HepG2 (cell line): ENCODE measurements around the gene ARHGEF40. TPM values are rescaled to one million over a fixed set of nuclear protein-coding genes. Genes with fewer than 3 reads are reported as not detected.

Experiments
- ATAC-seq: fragments of 200-7000 bp; cut with Tn5 transposase; 3 replicates; pipeline ENCODE4 v1.9.1; 2020; ENCODE audit warnings: mild to moderate bottlenecking, moderate library complexity
- BruUV-seq: library from RNA; stranded (reverse); fragments of 400-500 nt; replicated peaks from 2 replicates; lab custom pipeline; 2021; lab: Mats Ljungman, UMichigan
- CTCF ChIA-PET: fragments of 300-600 bp; formaldehyde crosslinking; extraction: SDS; loops from one replicate; lab custom pipeline; 2021; ENCODE audit warnings: low total read pairs, inconsistent platforms, low intra/inter-chr PET ratio; lab: Yijun Ruan, JAX
- POLR2A ChIA-PET: fragments of 350-600 bp; sonication (Branson Sonifier 250); formaldehyde crosslinking; loops from one replicate; lab custom pipeline; 2020; ENCODE audit warnings: antibody characterized with exemption, inconsistent platforms; lab: Yijun Ruan, JAX
- DNase-seq: peaks from one replicate; pipeline ENCODE4 v3.0.0-alpha.2; 2015; ENCODE audit warnings: low spot score
- FAIRE-seq: peaks from 3 replicates; lab custom pipeline; 2011; peaks lifted over from hg19 to GRCh38; lab: Jason Lieb, UNC
- H2AFZ ChIP-seq: one replicate; pipeline ENCODE4 v1.6.1; 2011; ENCODE audit warnings: low read length, inconsistent platforms
- H3K27ac ChIP-seq: fragments of 300-600 bp; 3 replicates; pipeline ENCODE4 v1.8.0; 2011; ENCODE audit warnings: mixed run types, mild to moderate bottlenecking, mixed read lengths, low read length, inconsistent platforms; ENCODE audit not compliant: insufficient read depth; ENCODE audit errors: extremely low read length
- H3K27me3 ChIP-seq, 2 experiments: fragments of 200-600 bp in 1 of 2; 2 replicates in 1 of 2; 3 replicates in 1 of 2; pipeline versions ENCODE4 v1.6.0 to v1.8.0; 2011; ENCODE audit warnings: low read length in 2 of 2, mild to moderate bottlenecking in 2 of 2, moderate library complexity in 2 of 2, inconsistent platforms in 1 of 2; ENCODE audit not compliant: insufficient read depth in 2 of 2, control insufficient read depth in 1 of 2
- H3K36me3 ChIP-seq, 2 experiments: fragments of 200-600 bp in 1 of 2; replicated peaks in 1 of 2; 2 replicates in 1 of 2; 3 replicates in 1 of 2; pipeline versions ENCODE4 v1.5.1 to v1.8.0; 2011; ENCODE audit warnings: low read length in 2 of 2, inconsistent platforms in 1 of 2; ENCODE audit not compliant: insufficient read depth in 2 of 2, control insufficient read depth in 1 of 2
- H3K4me1 ChIP-seq: 2 replicates; pipeline ENCODE4 v1.5.1; 2012; ENCODE audit warnings: low read length, inconsistent platforms; ENCODE audit not compliant: insufficient read depth
- H3K4me2 ChIP-seq: 2 replicates; pipeline ENCODE4 v1.6.0; 2011; ENCODE audit warnings: low read depth, low read length, inconsistent platforms
- H3K4me3 ChIP-seq, 3 experiments: fragments of 200-600 bp in 1 of 3; sonication (generic), shearing (Covaris generic) in 1 of 3; replicated peaks in 1 of 3; 2 replicates each; pipeline ENCODE4 v1.5.1; 2011 to 2016; ENCODE audit warnings: low read length in 3 of 3, inconsistent platforms in 2 of 3, low read depth in 2 of 3, mild to moderate bottlenecking in 2 of 3, control low read depth in 1 of 3, mixed read lengths in 1 of 3; ENCODE audit not compliant: insufficient read depth in 1 of 3
- H3K79me2 ChIP-seq: one replicate; pipeline ENCODE4 v1.6.1; 2011; ENCODE audit warnings: low read length, inconsistent platforms; ENCODE audit not compliant: insufficient read depth
- H3K9ac ChIP-seq: 2 replicates; pipeline ENCODE4 v1.6.0; 2011; ENCODE audit warnings: mild to moderate bottlenecking, low read depth, low read length, inconsistent platforms; ENCODE audit not compliant: insufficient read depth
- H3K9me3 ChIP-seq: 2 replicates; pipeline ENCODE4 v1.5.1; 2012; ENCODE audit warnings: mild to moderate bottlenecking, low read length
- H4K20me1 ChIP-seq: 2 replicates; pipeline ENCODE4 v1.6.0; 2011; ENCODE audit warnings: inconsistent platforms, mild to moderate bottlenecking, low read length, moderate library complexity; ENCODE audit not compliant: insufficient read depth
- CBX2 ChIP-seq, 2 experiments: fragments of 200-600 bp in 1 of 2; sonication (generic); formaldehyde crosslinking in 1 of 2; IDR thresholded peaks; 2 replicates each; pipeline versions ENCODE4 v1.7.0 to v1.8.1; 2018 to 2022; ENCODE audit warnings: low read depth in 2 of 2, low read length in 1 of 2, mild to moderate bottlenecking in 1 of 2, missing genetic modification reagents in 1 of 2
- CHD2 ChIP-seq: IDR thresholded peaks from 2 replicates; pipeline ENCODE4 v1.6.1; 2011; ENCODE audit warnings: low read depth, low read length, improper control_type of control experiment
- FOXO1 ChIP-seq: sonication (generic); formaldehyde crosslinking; IDR thresholded peaks from 2 replicates; pipeline ENCODE4 v1.4.0; 2020; ENCODE audit warnings: missing genetic modification reagents
- KAT8 ChIP-seq: IDR thresholded peaks from 2 replicates; pipeline ENCODE4 v1.6.1; 2016; ENCODE audit warnings: missing genetic modification reagents, missing compliant biosample characterization
- KDM5B ChIP-seq: sonication (generic); formaldehyde crosslinking; IDR thresholded peaks from 2 replicates; pipeline ENCODE4 v1.4.0; 2020; ENCODE audit warnings: missing genetic modification reagents, mild to moderate bottlenecking, borderline replicate concordance
- NBN ChIP-seq: fragments of 450-650 bp; conservative IDR thresholded peaks from 2 replicates; pipeline ENCODE4 v1.6.1; 2017
- NFKBIZ ChIP-seq: IDR thresholded peaks from 2 replicates; pipeline ENCODE4 v1.6.1; 2018; ENCODE audit warnings: missing genetic modification reagents, missing compliant biosample characterization
- NFYB ChIP-seq: sonication (generic); formaldehyde crosslinking; IDR thresholded peaks from 2 replicates; pipeline ENCODE4 v1.4.0; 2020; ENCODE audit warnings: missing genetic modification reagents
- U2AF1 ChIP-seq: fragments of 200-400 bp; formaldehyde crosslinking; optimal IDR thresholded peaks from 2 replicates; pipeline ENCODE3; 2017; ENCODE audit warnings: mild to moderate bottlenecking, low read depth, low read length
- XBP1 ChIP-seq: sonication (generic); formaldehyde crosslinking; IDR thresholded peaks from 2 replicates; pipeline ENCODE4 v1.5.0; 2020; ENCODE audit warnings: missing genetic modification reagents
- ZFP36L1 ChIP-seq: sonication (generic); formaldehyde crosslinking; IDR thresholded peaks from 2 replicates; pipeline ENCODE4 v1.8.0; 2022; ENCODE audit warnings: mild to moderate bottlenecking, missing genetic modification reagents, moderate library complexity
- ZNF253 ChIP-seq: sonication (generic); formaldehyde crosslinking; IDR thresholded peaks from 2 replicates; pipeline ENCODE4 v1.8.0; 2022; ENCODE audit warnings: mild to moderate bottlenecking, missing genetic modification reagents, borderline replicate concordance
- ZNF441 ChIP-seq: sonication (generic); formaldehyde crosslinking; IDR thresholded peaks from 2 replicates; pipeline ENCODE4 v1.7.0; 2021; ENCODE audit warnings: missing genetic modification reagents, borderline replicate concordance
- ZNF574 ChIP-seq: sonication (generic); formaldehyde crosslinking; IDR thresholded peaks from 2 replicates; pipeline ENCODE4 v1.4.0; 2020; ENCODE audit warnings: missing genetic modification reagents
- ZNF615 ChIP-seq: sonication (generic); formaldehyde crosslinking; IDR thresholded peaks from 2 replicates; pipeline ENCODE4 v1.5.0; 2020; ENCODE audit warnings: mild to moderate bottlenecking, missing genetic modification reagents, borderline replicate concordance
- ZNF775 ChIP-seq: sonication (generic); formaldehyde crosslinking; IDR thresholded peaks from 2 replicates; pipeline ENCODE4 v1.4.0; 2020; ENCODE audit warnings: missing genetic modification reagents, mild to moderate bottlenecking, moderate library complexity, borderline replicate concordance
- ZNF782 ChIP-seq: sonication (generic); formaldehyde crosslinking; IDR thresholded peaks from 2 replicates; pipeline ENCODE4 v1.4.0; 2020; ENCODE audit warnings: missing genetic modification reagents, mild to moderate bottlenecking, borderline replicate concordance
- WGBS: methylation state at CpG from one replicate; pipeline ENCODE4 v1.1.6; 2017; ENCODE audit warnings: low lambda C conversion rate; 5-methylcytosine and 5-hydroxymethylcytosine counted together
- in situ Hi-C: cut with HindIII; loops from 2 replicates; pipeline ENCODE4 v1.10.0; 2017; ENCODE audit warnings: low pct_unique_long_range_greater_than_20kb; ENCODE audit not compliant: extremely low pct_ligation_motif_present
- intact Hi-C: fragments of 100-400 bp; cut with micrococcal nuclease; formaldehyde crosslinking; loops from one replicate; pipeline ENCODE4 v1.10.0; 2022; ENCODE audit not compliant: unreplicated experiment
- polyA plus RNA-seq, 8 experiments: library from polyadenylated mRNA; depleted of rRNA in 3 of 8; stranded (reverse) in 7 of 8; unstranded in 1 of 8; fragments of >200 nt; fragmentation: Illumina TruSeq in 4 of 8; extraction: Trizol in 4 of 8; gene quantifications; 2 replicates each; pipeline versions ENCODE4 v1.2.1 to v1.2.3, GENCODE V29; 2011 to 2016; ENCODE audit warnings: low read depth in 4 of 8, missing spikeins in 1 of 8, mixed read lengths in 1 of 8; ENCODE audit not compliant: insufficient read depth in 1 of 8
- total RNA-seq, 5 experiments: library from RNA; depleted of rRNA; stranded (reverse); fragments of >200 nt; fragmentation: Illumina TruSeq; extraction: Trizol; gene quantifications; 2 replicates each; pipeline ENCODE4 v1.2.3, GENCODE V29; 2016; ENCODE audit warnings: low read depth in 1 of 5
- TF ChIP-seq, protein P1 (sequence below): sonication (generic); formaldehyde crosslinking; IDR thresholded peaks from 2 replicates; pipeline ENCODE4 v1.4.0; 2020; ENCODE audit warnings: missing genetic modification reagents, borderline replicate concordance

The ARHGEF40 gene
- total and polyA plus RNA-seq, 2 of the 13 experiments (the other 11 are each of a cell fraction or from before 2014, with no cell fraction given) = 28.1 to 78.1 TPM

GRCh38 chr14:21023174-21023573 is 46.9 kb upstream of the ARHGEF40 start:
- no peaks in the 10 kb centered on the region for H4K20me1 ChIP-seq
- ATAC-seq (no peak), FAIRE-seq (no peak), DNase-seq (no peak)
- peak overlapping the region; percentile 83 for H3K27ac ChIP-seq
- peak overlapping the region in 1 of 3 experiments; percentile 94; a peak in 1 of 6 replicates for H3K4me3 ChIP-seq
- no peak overlapping the region for H3K9ac ChIP-seq
- intact Hi-C loops = no loop called here
- POLR2A ChIA-PET = interaction anchor here (1.8 to 3.0 kb wide), 6 partner anchors 8 to 48 kb away, joined by 6 to 26 read pairs (median 12); partner anchors contain the start of gene ARHGEF40
- peaks cover 27 to 36% of the 10 kb centered on the region in 2 experiments for H3K36me3 ChIP-seq
- no peaks in the 10 kb centered on the region; a peak in 1 of 5 replicates for H3K27me3 ChIP-seq
- CTCF ChIA-PET = no interaction called here
- H3K4me2 ChIP-seq = peak overlapping the region; percentile 92
- TF ChIP-seq XBP1 (CRISPR knock-in tag) (no peak), CBX2 (IDR thresholded peaks at IDR 0.05; ENCODE audit: low read depth, low read length) (no peak), CBX2 (CRISPR knock-in tag; IDR thresholded peaks at IDR 0.05; ENCODE audit: low read depth) (no peak), ZNF441 (no peak), NFKBIZ (CRISPR knock-in tag) (no peak), FOXO1 (CRISPR knock-in tag) (no peak), ZNF775 (no peak), KAT8 (CRISPR knock-in tag) (no peak), ZNF615 (CRISPR knock-in tag) (no peak), CHD2 (no peak), ZNF253 (CRISPR knock-in tag) (no peak), ZNF574 (no peak), NBN (no peak), U2AF1 (no peak), ZNF782 (CRISPR knock-in tag) (no peak), NFYB (CRISPR knock-in tag) (no peak), KDM5B (no peak; the same call in 1 of the 2 replicates), ZFP36L1 (CRISPR knock-in tag) (no peak)
- TF ChIP-seq, protein P1, sequence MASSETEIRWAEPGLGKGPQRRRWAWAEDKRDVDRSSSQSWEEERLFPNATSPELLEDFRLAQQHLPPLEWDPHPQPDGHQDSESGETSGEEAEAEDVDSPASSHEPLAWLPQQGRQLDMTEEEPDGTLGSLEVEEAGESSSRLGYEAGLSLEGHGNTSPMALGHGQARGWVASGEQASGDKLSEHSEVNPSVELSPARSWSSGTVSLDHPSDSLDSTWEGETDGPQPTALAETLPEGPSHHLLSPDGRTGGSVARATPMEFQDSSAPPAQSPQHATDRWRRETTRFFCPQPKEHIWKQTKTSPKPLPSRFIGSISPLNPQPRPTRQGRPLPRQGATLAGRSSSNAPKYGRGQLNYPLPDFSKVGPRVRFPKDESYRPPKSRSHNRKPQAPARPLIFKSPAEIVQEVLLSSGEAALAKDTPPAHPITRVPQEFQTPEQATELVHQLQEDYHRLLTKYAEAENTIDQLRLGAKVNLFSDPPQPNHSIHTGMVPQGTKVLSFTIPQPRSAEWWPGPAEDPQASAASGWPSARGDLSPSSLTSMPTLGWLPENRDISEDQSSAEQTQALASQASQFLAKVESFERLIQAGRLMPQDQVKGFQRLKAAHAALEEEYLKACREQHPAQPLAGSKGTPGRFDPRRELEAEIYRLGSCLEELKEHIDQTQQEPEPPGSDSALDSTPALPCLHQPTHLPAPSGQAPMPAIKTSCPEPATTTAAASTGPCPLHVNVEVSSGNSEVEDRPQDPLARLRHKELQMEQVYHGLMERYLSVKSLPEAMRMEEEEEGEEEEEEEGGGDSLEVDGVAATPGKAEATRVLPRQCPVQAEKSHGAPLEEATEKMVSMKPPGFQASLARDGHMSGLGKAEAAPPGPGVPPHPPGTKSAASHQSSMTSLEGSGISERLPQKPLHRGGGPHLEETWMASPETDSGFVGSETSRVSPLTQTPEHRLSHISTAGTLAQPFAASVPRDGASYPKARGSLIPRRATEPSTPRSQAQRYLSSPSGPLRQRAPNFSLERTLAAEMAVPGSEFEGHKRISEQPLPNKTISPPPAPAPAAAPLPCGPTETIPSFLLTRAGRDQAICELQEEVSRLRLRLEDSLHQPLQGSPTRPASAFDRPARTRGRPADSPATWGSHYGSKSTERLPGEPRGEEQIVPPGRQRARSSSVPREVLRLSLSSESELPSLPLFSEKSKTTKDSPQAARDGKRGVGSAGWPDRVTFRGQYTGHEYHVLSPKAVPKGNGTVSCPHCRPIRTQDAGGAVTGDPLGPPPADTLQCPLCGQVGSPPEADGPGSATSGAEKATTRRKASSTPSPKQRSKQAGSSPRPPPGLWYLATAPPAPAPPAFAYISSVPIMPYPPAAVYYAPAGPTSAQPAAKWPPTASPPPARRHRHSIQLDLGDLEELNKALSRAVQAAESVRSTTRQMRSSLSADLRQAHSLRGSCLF (CRISPR knock-in tag) = no peak
- peaks cover 13% of the 10 kb centered on the region for H3K79me2 ChIP-seq
- no TSS peak for BruUV-seq
- in situ Hi-C loops = no loop called here
- no peaks in the 10 kb centered on the region for H3K9me3 ChIP-seq
- H2AFZ ChIP-seq = no peak overlapping the region
- peaks cover 57% of the 10 kb centered on the region for H3K4me1 ChIP-seq
- WGBS = 93% methylated on average over 7 of the region's 7 CpGs
